C4-2B (cell line): ENCODE results near the gene RIMBP3C.
"Not testable (repeated sequence)": the region's sequence is repeated elsewhere in the genome, so short reads cannot be mapped to it uniquely, and the experiment has no call there.

ENCODE experiments used
- CTCF ChIP-seq: fragments of 450-650 bp; conservative IDR thresholded peaks from 2 replicates; pipeline ENCODE4 v1.5.1; 2017; ENCODE audit warnings: mild to moderate bottlenecking
- ZFX ChIP-seq: fragments of 450-650 bp; IDR thresholded peaks from 2 replicates; pipeline ENCODE4 v1.6.1; 2017

GRCh38 chr22:21531525-21531924 lies 19.7 kb downstream of the RIMBP3C start:
- not testable (repeated sequence) for TF ChIP-seq CTCF, ZFX
